Fibroblast of skin of scalp (primary cell): ENCODE measurements around the gene HNRNPF. TPM values are rescaled to one million over a fixed set of nuclear protein-coding genes. Genes with fewer than 3 reads are reported as not detected.
A peak's percentile ranks its signal among the peaks of the same experiment; 100 is the strongest.
"Not testable (repeated sequence)": the region's sequence is repeated elsewhere in the genome, so short reads cannot be mapped to it uniquely, and the experiment has no call there.

ENCODE experiments used
- DNase-seq: peaks from one replicate; pipeline ENCODE4 v3.0.0-alpha.2; 2013
- polyA plus RNA-seq, 2 experiments: library from polyadenylated mRNA; unstranded; fragments of 120-200 nt; gene quantifications; one replicate each; pipeline ENCODE4 v1.2.1, GENCODE V29; 2013; ENCODE audit not compliant: insufficient read length in 2 of 2

HNRNPF gene, protein sequence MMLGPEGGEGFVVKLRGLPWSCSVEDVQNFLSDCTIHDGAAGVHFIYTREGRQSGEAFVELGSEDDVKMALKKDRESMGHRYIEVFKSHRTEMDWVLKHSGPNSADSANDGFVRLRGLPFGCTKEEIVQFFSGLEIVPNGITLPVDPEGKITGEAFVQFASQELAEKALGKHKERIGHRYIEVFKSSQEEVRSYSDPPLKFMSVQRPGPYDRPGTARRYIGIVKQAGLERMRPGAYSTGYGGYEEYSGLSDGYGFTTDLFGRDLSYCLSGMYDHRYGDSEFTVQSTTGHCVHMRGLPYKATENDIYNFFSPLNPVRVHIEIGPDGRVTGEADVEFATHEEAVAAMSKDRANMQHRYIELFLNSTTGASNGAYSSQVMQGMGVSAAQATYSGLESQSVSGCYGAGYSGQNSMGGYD
- 135 TPM for polyA plus RNA-seq (2013, experiment 1 of 2; ENCODE audit: insufficient read length)
- polyA plus RNA-seq (2013, experiment 2 of 2; ENCODE audit: insufficient read length), result 132 TPM

DNA sequence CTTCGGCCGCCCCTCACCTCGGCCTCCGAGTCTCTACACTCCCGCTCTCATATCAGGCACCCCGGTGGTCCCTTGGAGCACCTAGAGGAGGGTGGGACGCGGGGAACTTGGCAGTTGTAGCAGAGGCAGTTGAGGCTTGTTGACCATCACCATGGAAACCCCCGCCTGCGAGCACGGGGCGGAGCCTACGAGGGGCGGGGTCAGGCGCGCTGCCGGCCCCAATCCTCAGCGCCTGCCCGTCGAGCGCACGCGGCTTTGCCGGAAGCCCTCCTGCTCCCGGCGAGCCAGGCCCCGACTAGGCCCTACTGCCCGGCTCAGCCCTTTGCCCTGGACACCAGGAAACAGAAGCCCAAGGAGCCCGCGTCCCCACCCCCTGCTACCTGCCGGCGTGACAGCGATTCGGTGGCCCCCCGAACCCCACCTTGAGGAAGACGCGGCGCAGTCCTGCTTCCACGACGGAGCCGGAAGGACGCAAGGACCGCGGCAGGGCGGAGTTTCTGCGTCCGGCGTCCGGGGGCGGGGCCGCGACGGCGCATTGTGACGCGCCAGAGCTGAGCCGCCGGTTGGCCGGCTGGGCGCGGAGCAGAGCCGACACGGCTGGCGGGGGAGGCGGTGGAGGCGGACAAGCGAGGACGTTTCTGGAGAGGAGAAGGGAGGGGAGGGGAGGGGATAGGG is at the start of gene HNRNPF:
TSS of gene HNRNPF (minus strand) at position 477 of the 675 bp plus-strand sequence. CDS start 21,302 bp downstream, outside the sequence.
- peak; percentile 97 for DNase-seq

DNA sequence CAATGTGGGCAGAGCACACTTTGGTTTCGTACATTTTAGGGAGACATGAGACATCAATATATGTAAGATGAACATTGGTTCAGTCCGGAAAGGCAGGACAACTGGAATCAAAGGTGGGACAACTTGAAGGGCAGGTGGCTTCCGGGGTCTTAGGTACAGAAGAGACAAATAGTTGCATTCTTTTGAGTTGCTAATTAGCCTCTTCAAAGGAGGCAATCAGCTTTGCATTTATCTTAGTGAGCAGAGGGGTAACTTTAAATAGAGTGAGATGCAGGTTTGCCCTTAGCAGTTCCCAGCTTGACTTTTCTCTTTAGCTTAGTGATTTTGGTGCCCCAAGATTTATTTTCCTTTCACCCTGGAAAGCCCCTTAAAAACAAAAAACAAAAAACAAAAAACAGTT is 49.2 kb upstream of the HNRNPF start:
- DNase-seq, result no peak

DNA sequence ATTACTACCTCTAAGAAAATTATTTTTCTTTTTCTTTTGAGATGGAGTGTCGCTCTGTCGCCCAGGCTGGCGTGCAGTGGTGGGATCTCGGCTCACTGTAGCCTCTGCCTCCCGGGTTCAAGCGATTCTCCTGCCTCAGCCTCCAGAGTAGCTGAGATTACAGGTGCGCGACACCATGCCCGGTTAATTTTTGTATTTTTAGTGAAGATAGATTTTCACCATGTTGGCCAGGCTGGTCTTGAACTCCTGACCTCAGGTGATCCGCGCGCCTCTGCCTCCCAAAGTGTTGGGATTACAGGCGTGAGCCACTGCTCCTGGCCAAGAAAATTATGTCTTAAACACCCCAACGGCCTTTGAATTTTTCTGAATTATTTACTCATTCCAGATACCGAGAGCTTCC is 47.6 kb upstream of the HNRNPF start:
- DNase-seq, result not testable (repeated sequence)

DNA sequence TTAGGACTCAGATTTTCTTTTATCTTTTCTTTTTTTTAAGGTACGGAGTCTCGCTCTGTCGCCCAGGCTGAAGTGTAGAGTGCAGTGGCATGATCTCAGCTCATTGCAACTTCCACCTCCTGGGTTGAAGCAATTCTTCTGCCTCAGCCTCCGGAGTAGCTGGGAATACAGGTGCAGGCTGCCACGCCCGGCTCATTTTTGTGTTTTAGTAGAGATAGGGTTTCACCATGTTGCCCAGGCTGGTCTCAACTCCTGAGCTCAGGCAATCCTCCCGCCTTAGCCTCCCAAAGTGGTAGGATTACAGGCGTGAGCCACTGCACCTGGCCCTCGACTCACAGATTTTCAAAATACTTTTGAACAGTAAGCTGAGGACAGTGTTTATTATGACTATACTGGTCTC is 45.0 kb upstream of the HNRNPF start:
- not testable (repeated sequence) for DNase-seq

DNA sequence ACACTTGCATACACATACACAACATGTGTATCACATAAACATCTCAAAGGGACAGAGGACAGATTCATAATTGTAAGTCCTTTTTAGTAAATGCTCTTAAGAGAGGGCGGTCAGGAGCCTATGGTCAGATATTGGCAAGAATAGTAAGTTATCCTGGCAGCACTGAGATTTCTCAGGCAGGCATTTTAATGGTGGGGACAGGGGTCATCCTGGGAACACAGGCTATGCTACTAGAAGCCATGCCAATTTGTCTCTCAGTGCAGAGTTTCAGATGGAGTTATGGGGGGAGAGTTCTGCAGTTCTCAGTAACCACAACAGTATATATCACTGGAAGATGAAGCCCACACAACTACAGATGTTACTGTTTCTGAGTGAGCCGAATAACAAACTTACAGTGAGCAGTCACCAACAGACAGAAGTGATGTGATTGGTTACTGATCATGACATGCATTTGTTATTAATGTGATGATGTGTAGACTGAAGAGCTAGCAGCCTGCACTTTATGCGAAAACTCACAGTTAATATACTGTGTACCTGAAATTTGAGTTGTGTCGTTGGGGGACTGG is 44.4 kb upstream of the HNRNPF start:
- no peak for DNase-seq

DNA sequence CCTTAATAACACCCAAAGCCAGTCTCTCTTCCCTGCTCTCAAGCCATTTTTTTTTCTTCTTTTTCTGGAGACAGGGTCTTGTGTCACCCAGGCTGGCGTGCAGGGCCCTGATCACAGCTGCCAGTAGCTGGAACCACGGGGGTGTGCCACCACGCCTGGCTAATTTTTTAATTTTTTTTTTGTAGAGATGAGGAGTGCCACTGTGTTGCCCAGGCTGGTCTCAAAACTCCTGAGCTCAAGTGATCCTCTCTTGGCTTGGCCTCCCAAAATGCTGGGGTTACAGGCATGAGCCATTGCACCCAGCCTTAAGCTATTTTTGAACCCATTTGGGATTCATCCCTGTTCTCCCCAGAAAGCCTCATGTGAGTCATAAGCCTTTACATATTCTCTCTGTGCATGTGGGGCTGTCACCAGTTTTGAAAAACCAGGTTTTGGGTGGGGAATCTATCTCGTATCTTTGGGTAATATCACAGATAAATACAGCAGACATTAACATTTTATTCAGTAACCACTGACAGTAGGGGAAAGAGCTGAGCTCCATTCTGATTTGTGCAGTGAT is 43.4 kb upstream of the HNRNPF start:
- DNase-seq, result no peak

DNA sequence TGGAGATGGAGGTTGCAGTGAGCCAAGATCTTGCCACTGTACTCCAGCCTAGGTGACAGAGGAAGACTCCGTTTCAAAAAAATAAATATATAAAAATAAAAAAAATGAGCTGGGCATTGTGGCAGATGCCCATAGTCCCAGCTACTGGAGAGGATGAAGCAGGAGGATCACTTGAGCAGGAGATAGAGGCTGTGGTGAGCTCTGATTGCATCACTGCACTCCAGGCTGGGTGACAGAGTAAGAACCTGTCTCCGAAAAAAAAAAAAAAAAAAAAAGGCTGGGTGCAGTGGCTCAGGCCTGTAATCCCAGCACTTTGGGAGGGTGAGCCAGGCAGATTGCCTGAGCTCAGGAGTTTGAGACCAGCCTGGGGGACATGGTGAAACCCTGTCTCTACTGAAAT is 39.8 kb upstream of the HNRNPF start:
- DNase-seq, result no peak

DNA sequence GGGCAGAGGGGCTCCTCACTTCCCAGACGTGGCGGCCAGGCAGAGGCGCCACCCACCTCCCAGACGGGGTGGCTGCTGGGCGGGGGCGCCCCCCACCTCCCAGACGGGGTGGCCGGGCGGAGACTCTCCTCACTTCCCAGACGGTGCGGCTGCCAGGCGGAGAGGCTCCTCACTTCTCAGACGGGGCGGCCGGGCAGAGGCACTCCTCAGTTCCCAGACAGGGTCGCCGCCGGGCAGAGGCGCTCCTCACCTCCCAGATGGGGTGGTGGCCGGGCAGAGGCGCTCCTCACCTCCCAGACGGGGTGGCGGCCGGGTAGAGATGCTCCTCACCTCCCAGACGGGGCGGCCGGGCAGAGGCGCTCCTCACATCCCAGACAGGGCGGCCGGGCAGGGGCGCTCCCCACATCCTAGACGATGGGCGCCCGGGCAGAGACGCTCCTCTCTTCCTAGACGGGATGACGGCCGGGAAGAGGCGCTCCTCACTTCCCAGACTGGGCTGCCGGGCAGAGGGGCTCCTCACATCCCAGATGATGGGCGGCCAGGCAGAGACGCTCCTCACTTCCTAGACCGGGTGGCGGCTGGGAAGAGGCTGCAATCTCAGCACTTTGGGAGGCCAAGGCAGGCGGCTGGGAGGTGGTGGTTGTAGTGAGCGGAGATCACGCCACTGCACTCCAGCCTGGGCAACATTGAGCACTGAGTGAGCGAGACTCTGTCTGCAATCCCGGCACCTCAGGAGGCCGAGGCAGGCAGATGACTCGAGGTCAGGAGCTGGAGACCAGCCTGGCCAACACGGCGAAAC is 37.4 kb upstream of the HNRNPF start:
- not testable (repeated sequence) for DNase-seq

DNA sequence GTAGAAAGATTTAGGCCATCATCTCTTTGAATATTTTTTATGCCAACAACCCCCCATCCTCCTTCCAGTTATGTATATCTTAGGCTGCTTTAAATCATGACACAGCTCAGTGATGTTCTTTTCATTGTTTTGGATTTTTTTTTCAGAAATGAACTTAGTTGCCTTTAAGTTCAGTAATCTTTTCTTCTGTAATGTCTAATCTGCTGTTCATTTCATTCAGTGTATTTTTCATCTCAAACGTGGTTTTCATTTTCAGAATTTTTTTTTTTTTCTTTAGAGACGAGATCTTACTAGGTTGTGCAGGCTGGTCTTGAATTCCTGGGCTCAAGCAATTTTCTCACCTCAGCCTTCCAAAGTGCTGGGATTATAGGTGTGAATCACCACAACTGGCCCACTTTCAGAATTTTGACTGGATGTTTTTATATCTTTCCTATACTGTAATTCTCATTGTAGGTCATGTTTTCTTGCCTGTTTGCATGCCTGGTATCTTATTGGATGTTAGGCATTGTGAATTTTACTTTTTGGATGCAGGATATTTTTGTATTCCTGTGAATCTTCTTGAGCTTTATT is 36.0 kb upstream of the HNRNPF start:
- no peak for DNase-seq

DNA sequence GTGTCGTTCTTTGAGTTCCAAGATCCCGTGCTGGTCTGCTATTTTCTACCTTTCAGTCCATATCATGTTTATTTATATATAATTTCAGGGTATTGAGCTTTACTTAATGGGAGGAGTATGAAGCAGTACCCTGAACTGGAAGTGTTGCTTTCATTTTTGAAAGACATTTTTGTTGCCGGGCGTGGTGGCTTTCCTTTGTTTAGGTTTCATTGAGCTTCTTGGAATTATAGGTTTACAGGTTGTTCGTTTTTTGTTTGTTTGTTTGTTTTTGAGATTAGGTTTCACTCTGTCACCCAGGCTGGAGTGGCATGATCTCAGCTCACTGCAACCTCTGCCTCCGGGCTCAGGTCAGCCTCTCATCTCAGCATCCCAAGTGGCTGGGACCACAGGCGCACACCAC is 35.3 kb upstream of the HNRNPF start:
- DNase-seq, result no peak

DNA sequence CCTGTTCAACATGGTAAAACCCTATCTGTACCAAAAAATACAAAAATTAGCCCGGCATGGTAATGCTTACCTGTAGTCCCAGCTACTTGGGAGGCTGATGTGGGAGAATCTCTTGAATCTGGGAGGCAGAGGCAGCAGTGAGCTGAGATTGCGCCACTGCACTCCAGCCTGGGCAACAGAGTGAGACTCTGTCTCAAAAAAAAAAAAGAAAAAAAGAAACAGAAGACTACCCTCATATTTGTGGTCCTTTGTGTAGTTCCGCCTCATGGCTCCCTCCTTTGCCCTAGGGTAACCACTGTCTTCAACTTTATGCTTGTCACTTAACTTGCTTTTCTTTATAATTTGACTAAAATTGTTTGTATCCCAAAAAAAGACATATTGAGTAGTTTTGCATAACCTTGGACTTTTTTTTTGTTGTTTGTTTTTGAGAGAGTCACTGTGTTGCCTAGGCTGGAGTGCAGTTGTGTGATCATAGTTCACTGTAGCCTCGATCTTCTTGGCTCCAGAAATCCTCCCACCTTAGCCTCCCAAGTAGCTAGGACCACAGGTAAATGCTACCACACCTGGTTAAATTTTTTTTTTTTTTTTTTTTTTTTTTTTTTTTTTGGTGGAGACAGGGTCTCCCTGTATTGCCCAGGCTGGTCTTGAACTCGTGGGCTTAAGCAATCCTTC is 31.6 kb upstream of the HNRNPF start:
- no peak for DNase-seq

DNA sequence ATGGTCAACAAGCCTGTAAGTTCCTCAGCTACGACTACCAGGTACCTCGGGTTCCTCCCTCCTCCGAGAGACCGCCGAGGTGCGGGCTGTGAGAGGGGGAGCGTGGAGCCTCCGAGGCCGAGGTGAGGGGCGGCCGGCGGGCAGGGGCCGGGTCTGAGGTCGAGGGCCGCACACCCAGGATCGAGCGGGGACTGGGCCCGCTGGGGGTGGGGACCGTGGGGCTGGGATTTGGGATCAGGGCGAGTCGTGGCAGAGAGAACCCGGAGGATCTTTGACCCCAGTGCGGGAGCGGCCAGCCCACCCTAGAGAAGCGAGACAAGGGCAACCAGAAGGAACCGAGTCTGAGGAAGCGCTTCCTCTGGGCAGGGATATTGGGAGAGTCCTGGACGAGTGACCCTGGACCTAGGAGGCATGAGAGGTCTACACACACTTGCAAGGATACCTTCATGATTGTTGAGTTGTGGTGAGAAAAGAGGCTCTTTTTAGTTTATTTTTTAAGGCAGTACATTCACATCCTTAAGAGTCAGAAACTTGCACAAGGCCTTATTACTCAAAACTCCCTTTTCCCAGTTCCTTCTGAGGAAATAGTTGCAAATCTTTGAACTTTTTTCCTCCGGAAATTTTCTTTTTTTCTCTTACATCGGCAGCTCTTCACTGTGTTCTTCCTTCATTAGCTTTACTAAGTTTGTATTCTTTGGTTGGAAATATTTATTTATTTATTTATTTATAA is 28.3 kb upstream of the HNRNPF start:
- DNase-seq, result no peak

DNA sequence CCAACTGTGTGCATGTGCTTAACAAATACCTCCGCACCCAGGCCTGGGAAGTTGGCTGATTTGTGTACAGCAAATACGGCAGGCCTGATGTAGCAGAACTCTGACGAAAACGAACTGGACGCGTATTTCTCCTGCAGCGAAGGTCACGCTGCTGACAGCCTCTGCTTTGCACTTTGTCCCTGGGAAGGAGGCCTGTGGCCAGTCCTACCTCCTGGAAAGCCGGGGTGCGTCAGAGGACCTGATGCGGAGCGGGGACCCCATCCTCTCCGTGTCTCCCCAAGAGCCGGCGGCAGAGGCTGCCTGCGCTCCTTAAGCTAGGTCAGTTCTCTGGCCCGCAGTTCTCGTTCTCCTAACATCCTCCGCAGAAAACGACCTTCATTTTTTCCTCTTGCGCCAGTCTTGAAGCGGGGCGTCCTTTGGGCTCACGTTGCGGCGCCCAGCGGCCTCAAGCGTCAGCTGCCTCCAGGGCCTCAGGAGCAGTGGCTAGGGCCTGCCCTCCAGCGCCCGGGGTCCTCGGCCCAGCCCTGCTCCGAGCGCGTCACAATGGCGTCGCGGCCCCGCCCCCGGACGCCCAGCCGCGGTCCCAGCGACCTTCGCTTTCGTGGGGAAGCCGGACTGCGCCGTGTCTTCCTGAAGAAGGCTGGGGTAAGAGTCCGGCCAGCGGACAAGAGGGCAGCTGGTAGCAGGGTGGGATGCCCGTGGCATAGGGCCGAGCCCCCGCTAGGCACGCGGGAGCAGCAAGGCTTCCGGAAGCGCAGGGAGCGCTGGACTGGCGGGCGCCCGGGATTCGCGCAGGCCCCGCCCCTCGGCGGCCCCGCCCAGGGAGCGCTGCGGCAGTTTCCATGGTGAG is 27.5 kb upstream of the HNRNPF start, which contains the start of gene ZNF487:
TSS of gene ZNF487 (plus strand) at position 821 of the 850 bp plus-strand sequence. CDS start 38,703 bp downstream, outside the sequence.
- peak; percentile 81 for DNase-seq

DNA sequence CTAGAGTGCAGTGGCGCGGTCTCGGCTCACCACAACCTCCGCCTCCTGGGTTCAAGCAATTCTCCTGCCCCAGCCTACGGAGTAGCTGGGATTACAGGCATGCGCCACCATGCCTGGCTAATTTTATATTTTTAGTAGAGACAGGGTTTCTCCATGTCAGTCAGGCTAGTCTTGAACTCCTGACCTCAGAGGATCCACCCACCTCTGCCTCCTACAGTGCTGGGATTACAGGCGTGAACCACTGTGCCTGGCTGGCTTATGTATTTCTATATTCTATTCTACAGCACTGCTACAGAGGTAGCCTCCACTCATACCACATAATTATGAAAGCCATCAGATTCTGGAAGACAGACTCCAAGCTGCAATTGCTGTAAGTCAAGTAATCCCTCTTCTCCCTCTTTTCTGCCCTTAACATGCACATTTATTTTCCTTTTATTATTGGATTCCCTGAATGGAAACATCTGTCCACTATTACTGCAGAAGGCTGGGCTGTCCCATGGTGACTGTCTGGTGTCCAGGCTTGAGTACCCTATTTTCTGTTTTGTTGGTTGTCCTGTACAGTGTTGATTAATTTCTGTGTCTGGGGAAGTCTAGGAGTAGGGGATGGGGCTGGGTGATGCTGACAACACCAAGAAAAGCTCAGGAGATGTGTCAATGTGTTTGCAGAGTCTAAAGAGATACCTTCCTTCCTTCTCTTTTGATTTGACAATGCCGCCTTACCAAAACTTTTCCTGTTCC is 22.1 kb upstream of the HNRNPF start:
- no peak for DNase-seq

DNA sequence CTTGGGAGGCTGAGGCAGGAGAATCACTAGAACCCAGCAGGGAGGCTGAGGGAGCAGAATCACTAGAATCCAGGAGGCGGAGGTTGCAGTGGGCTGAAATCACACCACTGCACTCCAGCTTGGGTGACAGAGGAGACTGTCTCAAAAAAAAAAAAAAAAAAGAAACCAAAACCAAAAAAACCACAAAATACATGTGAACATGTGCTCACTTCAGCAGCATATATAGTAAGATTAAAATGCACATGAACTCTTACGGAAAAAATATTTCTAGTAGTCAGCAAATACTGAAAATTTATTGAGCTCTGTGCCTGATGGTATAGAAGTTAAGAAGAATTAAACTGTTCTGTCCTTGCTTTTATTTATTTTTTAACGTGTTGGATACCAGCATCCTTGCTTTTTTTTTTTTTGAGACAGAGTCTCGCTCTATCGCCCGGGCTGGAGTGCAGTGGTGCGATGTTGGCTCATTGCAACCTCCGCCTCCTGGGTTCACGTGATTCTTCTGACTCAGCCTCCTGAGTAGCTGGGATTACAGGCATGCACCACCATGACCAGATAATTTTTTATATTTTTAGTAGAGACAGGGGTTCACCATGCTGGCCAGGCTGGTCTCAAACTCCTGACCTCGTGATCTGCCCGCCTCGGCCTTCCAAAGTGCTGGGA is 18.3 kb upstream of the HNRNPF start:
- DNase-seq, result no peak

DNA sequence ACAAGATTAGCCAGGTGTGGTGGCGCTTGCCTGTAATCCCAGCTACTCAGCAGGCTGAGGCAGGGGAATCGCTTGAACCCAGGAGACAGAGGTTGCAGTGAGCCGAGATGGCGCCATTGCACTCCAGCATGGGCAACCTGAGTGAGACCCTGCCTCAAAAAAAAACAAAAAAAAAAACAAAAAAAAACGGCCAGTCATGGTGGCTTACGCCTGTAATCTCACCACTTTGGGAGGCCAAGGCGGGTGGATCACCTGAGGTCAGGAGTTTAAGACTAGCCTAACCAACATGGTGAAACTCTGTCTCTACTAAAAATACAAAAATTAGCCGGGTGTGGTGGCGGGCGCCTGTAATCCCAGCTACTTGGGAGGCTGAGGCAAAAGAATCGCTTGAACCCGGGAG is 17.5 kb upstream of the HNRNPF start:
- not testable (repeated sequence) for DNase-seq

DNA sequence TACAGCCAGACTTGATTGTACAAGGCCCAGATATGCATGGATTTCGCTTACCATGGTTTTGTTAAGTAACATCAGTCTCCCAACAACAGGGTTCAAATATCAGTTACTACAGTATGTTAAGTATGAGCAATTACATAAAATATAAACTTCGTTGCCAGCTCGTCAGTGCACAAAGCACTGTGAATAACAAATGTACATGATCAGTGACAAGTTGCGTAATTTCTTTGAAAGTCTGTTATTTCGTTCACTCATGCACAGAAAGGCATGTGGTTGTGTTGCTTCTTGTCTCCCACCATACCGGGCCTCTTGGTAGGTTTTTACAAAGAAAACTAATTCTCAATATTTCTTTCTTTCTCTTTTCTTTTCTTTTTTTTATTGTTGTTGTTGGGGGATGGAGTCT is 15.4 kb upstream of the HNRNPF start:
- DNase-seq, result no peak

DNA sequence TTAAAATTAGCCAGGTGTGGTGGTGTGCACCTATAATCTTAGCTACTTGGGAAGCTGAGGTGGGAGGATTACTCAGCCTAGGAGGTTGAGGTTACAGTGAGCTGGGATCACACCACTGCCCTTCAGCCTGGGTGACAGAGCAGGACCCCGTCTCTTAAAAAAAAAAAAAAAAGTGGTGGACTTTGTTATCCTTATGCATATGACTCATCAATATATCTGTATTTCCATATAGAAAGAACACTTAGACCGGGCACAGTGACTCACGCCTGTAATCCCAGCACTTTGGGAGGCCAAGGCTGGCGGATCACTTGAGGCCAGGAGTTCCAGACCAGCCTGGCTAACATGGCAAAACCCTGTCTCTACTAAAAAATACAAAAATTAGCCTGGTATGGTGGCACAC is 13.0 kb upstream of the HNRNPF start:
- DNase-seq, result not testable (repeated sequence)
